ENCODE data around the gene FIBCD1. TPM values are rescaled to one million over a fixed set of nuclear protein-coding genes. Genes with fewer than 3 reads are reported as not detected.
"Not testable (repeated sequence)": the region's sequence is repeated elsewhere in the genome, so short reads cannot be mapped to it uniquely, and the experiment has no call there.

The FIBCD1 gene
- total and polyA plus RNA-seq, 9 of the 15 experiments (the other 6 are each of a cell fraction or from before 2014, with no cell fraction given) = 0.53 to 1.2 (median 0.95) TPM; not detected in 4

- DNase-seq (ENCODE audit: extremely low read depth in 1 of 4, low spot score in 3 of 4); H3K9me1 ChIP-seq (ENCODE audit: control insufficient read depth, insufficient read depth, low read length); intact Hi-C loops (cut with micrococcal nuclease); H3K4me2 ChIP-seq (ENCODE audit: insufficient read depth, low read length); H3K4me1 ChIP-seq (replicated peaks in 1 of 2; ENCODE audit: control insufficient read depth in 2 of 2, insufficient read depth in 2 of 2, low read length in 2 of 2); H3K36me3 ChIP-seq (ENCODE audit: control insufficient read depth, insufficient read depth, low read length); H3K79me2 ChIP-seq (ENCODE audit: control insufficient read depth, insufficient read depth, low read length); in situ Hi-C loops (cut with MboI); H2AFZ ChIP-seq (ENCODE audit: low read depth, low read length); H3K9ac ChIP-seq (ENCODE audit: insufficient read depth in 1 of 2, low read depth in 2 of 2, low read length in 2 of 2); BruUV-seq (replicated peaks); H3K4me3 ChIP-seq; ATAC-seq; H3K27ac ChIP-seq (ENCODE audit: extremely low read depth, low read depth, low read length); H4K20me1 ChIP-seq (replicated peaks; ENCODE audit: control insufficient read depth, insufficient read depth, low read length): not testable (repeated sequence)
- H3K9me3 ChIP-seq (replicated peaks; ENCODE audit: control insufficient read depth, insufficient read depth, low read depth, low read length) = peaks cover 30% of the 10 kb centered on the region
- FAIRE-seq = peak; percentile 82
- TF ChIP-seq HMGXB4 (CRISPR knock-in tag; IDR thresholded peaks at IDR 0.05) (peak; percentile 82), MLX (CRISPR knock-in tag; conservative IDR thresholded peaks at IDR 0.05) (0 out of 4 replicates have a peak, but pooled peaks of 1 of the 2 experiments have one; percentile 14)
- 1% methylated on average over 2 of the region's 2 CpGs for WGBS (ENCODE audit: insufficient coverage, low coverage, missing lambda C conversion rate)
- ChIA-PET POLR2A (interaction anchor here (0.7 to 3.8 kb wide), 3 partner anchors 11 to 14 kb away, joined by 3 to 19 read pairs (median 11); no protein-coding TSS in a partner anchor), CTCF (ENCODE audit: low intra/inter-chr PET ratio) (interaction anchor here (0.6 kb wide), 1 partner anchor 351 kb away, joined by 3 read pairs; no protein-coding TSS in a partner anchor)
- H3K27me3 ChIP-seq (ENCODE audit: control insufficient read depth in 2 of 2, insufficient read depth in 2 of 2, low read length in 2 of 2) = peaks cover 0 to 20% of the 10 kb centered on the region in 2 experiments; a peak in 4 of 5 replicates
Observed at GRCh38 chr9:130954925-130955324, 15.9 kb upstream of the FIBCD1 start.

Measured in K562 (cell line).